ENCODE data around the gene CTNNA2.

The CTNNA2 gene

GRCh38 chr2:80363330-80363729, 850.5 kb downstream of the CTNNA2 start:
- no peak for DNase-seq

- DNase-seq: no peak
These were observed 851.0 kb downstream of the CTNNA2 start for GRCh38 chr2:80363791-80364349.

DNA sequence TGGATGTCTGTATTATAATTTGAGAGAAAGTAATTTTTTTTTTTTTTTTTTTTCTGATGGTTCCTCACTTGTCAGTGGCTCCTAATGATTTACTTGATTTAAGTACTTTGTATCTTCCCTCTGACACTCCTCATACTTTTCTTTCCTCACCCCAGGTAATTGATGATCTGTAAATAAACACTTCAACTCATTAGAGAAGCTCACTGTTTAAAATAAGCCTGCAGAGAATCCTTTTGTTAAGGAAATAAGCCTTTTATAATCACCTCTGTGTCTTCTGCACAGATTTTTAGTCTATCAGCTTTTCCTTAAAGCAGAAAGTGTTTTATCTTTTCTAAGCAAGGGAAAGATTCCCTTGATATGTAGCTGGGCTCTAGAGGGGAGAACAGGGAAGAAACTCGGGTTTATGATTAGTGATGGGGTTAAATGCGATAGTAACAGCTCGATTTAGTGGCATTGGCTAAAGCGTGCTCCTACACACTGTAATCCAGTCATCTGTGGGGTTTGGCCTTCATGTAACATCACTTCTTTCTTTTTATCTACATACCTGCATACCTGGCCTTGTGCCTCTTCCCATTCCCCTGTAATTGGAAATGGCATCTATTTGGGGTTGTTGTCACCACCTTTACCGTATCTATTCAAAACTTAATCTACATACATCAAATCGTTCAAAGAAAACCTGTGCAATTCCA, 851.8 kb downstream of the CTNNA2 start:
- DNase-seq: no peak

GRCh38 chr2:80365762-80366161, 852.9 kb downstream of the CTNNA2 start:
- DNase-seq: no peak

DNA sequence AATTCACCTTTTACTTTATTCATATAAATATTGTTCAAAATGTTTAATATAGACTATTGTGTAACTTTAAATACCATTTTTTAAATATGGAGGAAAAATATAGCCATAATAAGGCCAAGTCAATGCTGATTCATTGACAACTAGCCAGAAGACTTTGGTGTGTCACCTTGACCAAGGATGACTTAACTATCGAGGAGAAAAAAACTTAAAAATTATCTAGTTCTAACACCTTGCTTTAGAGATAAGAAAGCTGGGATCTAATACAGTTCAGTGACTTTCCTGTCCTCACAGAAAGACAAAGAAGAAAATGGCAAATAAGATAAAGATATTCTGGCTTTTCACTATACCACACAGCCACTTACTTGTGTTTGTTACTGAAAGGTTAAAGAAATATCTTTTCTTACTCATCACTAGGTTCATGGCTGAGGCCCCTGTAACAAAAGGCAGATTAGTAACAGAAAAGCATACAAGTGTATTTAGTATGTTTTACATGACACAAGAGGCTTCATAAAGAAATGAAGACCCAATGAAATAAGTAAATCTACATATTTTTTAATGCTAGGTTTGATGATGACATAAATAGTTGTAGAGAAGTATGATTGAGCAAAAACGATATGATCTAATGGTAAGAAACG, 857.6 kb downstream of the CTNNA2 start:
- DNase-seq: no peak

GRCh38 chr2:80374105-80374504, 861.3 kb downstream of the CTNNA2 start:
- DNase-seq: no peak

DNA sequence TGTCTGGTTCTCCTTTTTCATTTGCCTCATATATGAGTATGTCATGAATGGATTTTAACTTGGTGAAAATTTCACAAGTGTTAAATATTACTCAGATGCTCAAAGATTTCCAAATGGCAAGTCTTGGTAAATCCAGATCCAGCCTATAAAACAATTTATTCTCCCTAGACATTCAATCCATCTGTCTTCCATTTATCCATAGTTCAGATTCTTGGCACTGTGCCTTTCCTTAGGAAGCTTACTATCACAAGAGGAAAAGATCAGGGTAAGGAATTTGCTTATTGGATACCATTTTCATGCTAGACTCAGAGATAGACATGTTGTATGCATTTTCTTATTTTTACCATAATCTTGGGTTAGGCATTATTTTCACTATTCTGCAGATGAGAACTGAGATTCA, 864.2 kb downstream of the CTNNA2 start:
- DNase-seq: no peak

DNA sequence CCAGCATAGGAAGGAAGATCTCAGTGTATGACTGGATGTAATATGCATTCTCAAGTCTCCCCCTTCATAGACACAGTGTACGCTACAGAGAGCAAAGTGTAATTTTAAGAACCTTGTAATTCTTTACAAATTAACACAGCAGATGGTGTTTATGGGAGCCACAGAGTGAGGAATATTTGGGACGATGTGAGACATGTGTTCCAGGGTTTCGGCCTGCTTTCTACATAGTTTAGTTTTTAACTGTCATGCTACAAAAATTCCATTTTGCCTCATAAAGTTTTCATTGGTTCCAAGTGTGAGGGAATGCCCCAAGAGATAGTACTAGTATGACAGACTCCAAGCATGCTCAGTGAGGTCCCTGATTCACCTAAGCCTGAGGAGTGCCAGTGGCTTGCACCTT, 867.9 kb downstream of the CTNNA2 start:
- no peak for DNase-seq

DNA sequence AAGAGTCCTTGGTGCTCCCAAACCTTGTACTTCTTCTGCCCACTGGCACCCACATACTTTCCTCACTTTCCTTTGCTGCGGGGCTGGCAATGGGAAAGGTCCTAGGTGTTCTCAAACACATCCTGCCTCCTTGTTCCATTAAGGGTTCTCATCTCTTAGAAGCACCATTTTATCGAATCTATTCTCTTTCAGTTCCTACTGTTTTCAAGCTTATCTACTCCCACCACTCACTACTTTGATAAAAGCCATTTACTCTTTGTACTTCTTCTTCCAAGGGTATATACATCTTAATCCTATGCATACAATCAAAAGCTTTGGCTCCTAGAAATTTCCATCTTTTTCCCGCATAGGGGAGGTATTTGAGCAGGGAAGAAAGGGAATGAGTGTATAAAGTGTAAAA, 868.8 kb downstream of the CTNNA2 start:
- no peak for DNase-seq

GRCh38 chr2:80392441-80392840, 879.6 kb downstream of the CTNNA2 start:
- no peak for DNase-seq

DNA sequence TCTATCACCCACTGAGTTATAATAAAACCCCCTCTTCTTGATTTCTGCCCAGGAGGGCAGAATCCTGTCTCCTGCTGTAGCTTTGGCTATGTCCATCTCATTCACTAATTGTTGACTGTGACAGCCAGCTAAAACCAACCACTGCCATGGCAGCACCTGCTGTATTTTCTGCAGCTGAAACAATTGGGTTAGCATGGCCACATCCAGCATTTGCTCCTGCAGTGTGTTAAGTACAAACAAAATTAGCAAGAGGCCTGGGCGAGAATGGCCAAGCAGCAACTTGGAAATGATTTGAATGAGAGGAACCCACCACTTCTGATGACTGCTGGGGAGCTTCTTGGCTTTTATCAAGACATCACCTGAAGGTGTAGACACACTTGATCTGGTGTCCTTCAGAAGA, 881.1 kb downstream of the CTNNA2 start:
- no peak for DNase-seq

DNA sequence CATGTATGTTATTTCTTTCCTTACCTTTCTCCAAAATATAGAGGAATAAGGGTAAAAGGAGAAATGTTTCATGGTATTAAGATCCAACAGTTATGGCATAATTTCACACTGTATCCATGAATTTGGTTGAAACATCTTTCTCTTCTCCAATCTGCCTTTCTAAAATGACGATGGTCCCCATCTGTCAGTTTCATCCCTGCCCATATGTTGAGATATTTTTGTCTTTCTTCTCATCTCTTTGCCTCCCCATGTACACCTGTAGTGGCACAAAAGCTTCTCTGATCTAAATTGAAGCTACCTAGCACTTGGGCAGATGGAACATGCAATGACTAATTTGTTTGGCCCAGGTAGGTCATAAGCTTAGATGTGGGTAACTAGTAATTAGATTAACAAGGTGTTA, 882.4 kb downstream of the CTNNA2 start:
- no peak for DNase-seq

DNA sequence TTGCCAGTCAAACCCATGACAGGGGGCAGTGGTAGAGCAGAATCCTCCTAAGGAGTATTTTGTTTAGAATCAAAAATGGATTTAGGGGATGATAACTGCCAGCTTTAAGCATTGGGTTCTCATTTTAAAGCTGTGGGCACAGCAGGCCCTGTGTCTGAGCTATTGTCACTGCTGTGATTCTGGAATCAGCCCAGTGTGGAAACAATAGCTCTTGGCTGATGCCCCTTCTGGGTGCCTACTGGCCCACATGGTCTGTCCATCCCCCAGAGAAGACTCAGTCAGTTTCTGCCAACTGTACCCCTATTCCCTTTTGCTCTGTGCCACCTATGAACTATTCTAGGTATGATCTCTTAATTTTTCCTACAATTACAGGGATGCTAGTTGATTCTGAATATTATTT, 883.4 kb downstream of the CTNNA2 start:
- no peak for DNase-seq

GRCh38 chr2:80403081-80403480, 890.2 kb downstream of the CTNNA2 start:
- DNase-seq: no peak

DNA sequence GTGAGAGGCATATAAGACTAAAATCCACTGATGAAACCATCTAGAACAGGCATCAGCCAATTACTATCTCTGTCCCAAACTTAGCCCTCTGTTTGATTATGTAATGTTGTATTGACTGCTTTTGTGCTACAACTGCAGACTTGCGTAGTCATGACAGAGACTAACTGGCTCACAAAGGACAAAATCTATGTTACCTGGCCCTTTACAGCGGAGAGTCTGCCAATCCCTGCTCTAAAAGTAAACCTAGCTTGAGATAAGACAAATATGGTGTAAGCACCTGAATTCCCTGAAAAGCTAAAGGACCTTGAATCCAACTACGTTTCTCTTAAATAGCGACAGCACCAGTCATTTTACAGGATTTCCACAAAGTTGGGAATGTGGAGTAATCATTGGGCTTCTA, 894.5 kb downstream of the CTNNA2 start:
- no peak for DNase-seq

DNA sequence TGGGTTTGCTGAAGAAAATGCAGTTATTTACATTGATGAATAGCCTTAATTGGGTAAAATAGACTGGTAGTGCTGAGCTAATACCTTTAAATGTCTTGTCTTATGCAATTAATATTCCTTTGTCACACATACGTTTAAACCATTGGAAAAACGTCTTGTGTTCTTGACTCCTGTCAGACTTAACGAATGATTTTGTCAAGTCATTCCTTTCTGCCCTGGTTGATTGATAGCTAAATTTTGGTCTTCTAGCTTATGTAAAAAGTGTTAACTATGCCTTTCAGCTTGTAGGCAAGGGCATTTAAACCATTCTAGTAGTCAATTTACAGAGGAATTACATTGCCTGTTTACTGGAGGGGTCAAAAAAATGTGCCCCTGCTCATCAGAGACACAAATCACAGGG, 897.5 kb downstream of the CTNNA2 start:
- DNase-seq: no peak

- DNase-seq: no peak
These were observed 900.3 kb downstream of the CTNNA2 start for GRCh38 chr2:80413136-80413535.

- no peak for DNase-seq
These were observed 904.9 kb downstream of the CTNNA2 start for GRCh38 chr2:80417737-80418136.

- no peak for DNase-seq
These were observed 907.8 kb downstream of the CTNNA2 start for GRCh38 chr2:80420530-80421208.

GRCh38 chr2:80429251-80429650, 916.4 kb downstream of the CTNNA2 start:
- DNase-seq: no peak

- no peak for DNase-seq
These were observed 925.1 kb downstream of the CTNNA2 start for GRCh38 chr2:80437959-80438358.

DNA sequence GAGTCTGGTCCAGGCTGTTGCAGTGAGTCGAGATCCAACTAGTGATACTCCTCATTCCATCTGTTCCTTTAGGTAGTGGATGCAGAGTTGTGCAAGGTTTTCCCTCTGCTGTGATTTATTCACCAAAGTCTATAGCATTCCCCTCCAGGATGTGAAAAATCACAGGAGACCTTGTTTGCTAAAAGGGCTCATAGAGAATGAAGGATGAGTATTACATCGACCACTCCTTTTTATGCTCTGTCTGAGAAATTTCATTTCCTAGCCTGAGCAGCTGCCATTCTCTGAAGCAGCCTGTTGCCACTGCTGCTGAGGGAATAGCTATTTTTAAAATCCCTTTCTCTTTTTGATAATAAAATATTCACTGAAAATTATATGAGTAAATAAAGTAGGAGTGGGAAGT, 925.8 kb downstream of the CTNNA2 start:
- DNase-seq: no peak

DNA sequence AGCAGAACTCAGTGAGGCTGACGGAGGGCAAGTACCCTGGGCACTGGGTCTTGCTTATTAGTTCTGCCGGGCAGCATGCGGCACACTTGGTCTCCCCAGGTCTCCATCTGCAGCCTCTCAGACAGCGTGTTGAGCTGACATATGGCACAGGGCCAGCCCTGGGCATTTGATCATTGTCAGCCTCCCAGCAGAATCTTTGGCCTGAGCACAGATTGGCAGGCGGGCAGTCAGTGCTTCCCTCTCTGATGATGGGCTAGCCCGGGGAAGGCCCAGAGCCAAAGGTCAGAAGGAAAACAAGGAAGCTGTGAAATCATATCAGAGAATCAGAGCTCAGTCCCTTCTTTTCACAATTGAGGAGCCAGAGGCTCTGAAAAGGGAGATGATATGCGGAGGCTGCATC, 941.8 kb downstream of the CTNNA2 start:
- DNase-seq: no peak

GRCh38 chr2:80459028-80459427, 946.2 kb downstream of the CTNNA2 start:
- DNase-seq: no peak
